Kidney epithelial cell (primary cell): ENCODE measurements around the gene SLCO3A1. TPM values are rescaled to one million over a fixed set of nuclear protein-coding genes. Genes with fewer than 3 reads are reported as not detected.

Experiments
- DNase-seq: peaks from one replicate; pipeline ENCODE4 v3.0.0-alpha.2; 2010; ENCODE audit warnings: low read depth
- H3K27me3 ChIP-seq: 2 replicates; pipeline ENCODE4 v1.6.0; 2011; ENCODE audit warnings: low read length; ENCODE audit not compliant: control insufficient read depth, insufficient read depth
- H3K36me3 ChIP-seq: 2 replicates; pipeline ENCODE4 v1.5.1; 2011; ENCODE audit warnings: low read length; ENCODE audit not compliant: control insufficient read depth, insufficient read depth
- H3K4me3 ChIP-seq: 2 replicates; pipeline ENCODE4 v1.5.1; 2011; ENCODE audit warnings: low read depth, mild to moderate bottlenecking, control low read depth, low read length
- total RNA-seq: library from RNA; depleted of rRNA; stranded (reverse); fragments of >200 nt; gene quantifications from 2 replicates; pipeline ENCODE4 v1.2.3, GENCODE V29; 2015
- TF ChIP-seq, protein P1 (sequence below): IDR thresholded peaks from 2 replicates; pipeline ENCODE4 v1.5.1; 2011; ENCODE audit warnings: mild to moderate bottlenecking, moderate library complexity, low read length, control low read depth, inconsistent platforms; ENCODE audit not compliant: insufficient read depth, poor library complexity, severe bottlenecking

Gene SLCO3A1
- total RNA-seq, 1 donor from 2014 or later: 3.1 TPM

- TF ChIP-seq, protein P1, sequence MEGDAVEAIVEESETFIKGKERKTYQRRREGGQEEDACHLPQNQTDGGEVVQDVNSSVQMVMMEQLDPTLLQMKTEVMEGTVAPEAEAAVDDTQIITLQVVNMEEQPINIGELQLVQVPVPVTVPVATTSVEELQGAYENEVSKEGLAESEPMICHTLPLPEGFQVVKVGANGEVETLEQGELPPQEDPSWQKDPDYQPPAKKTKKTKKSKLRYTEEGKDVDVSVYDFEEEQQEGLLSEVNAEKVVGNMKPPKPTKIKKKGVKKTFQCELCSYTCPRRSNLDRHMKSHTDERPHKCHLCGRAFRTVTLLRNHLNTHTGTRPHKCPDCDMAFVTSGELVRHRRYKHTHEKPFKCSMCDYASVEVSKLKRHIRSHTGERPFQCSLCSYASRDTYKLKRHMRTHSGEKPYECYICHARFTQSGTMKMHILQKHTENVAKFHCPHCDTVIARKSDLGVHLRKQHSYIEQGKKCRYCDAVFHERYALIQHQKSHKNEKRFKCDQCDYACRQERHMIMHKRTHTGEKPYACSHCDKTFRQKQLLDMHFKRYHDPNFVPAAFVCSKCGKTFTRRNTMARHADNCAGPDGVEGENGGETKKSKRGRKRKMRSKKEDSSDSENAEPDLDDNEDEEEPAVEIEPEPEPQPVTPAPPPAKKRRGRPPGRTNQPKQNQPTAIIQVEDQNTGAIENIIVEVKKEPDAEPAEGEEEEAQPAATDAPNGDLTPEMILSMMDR: no peak
- no peak overlapping the region for H3K4me3 ChIP-seq
- H3K36me3 ChIP-seq: no peaks in the 10 kb centered on the region
- peak; percentile 88 for DNase-seq
- H3K27me3 ChIP-seq: no peaks in the 10 kb centered on the region
Observed at GRCh38 chr15:91942720-91943394, 89.3 kb downstream of the SLCO3A1 start.

- TF ChIP-seq, protein P1: no peak
- no peak for DNase-seq
- no peaks in the 10 kb centered on the region for H3K27me3 ChIP-seq
- H3K4me3 ChIP-seq: no peak overlapping the region
- H3K36me3 ChIP-seq: no peaks in the 10 kb centered on the region
Observed at GRCh38 chr15:91944331-91944730, 90.8 kb downstream of the SLCO3A1 start.

- TF ChIP-seq, protein P1: no peak
- Histone ChIP-seq H3K4me3 (no peak overlapping the region), H3K27me3 (no peaks in the 10 kb centered on the region), H3K36me3 (no peaks in the 10 kb centered on the region)
- DNase-seq: no peak
Observed at GRCh38 chr15:91945385-91945784, 91.9 kb downstream of the SLCO3A1 start.

DNA sequence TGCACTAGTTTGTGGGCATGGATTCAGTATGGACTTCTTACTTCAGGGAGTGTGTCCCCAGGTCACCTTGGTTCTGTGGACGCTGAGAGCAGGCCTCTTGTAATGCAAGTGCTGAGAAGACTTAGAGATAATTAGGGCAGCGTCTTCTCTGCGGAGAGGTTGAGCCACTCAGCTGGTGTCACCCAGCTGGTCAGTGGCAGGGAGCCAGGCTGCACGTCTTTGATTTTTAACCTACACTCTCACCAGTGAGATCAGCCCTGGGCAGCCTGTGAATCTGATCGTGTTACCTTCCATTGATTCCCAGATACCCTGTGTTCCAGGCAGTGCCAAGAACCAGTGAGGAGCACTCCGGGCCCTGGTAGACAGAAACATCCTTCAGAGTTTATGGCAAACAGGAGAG lies 92.6 kb downstream of the SLCO3A1 start:
- TF ChIP-seq, protein P1: no peak
- no peaks in the 10 kb centered on the region for H3K36me3 ChIP-seq
- no peak overlapping the region for H3K4me3 ChIP-seq
- no peaks in the 10 kb centered on the region for H3K27me3 ChIP-seq
- no peak for DNase-seq

DNA sequence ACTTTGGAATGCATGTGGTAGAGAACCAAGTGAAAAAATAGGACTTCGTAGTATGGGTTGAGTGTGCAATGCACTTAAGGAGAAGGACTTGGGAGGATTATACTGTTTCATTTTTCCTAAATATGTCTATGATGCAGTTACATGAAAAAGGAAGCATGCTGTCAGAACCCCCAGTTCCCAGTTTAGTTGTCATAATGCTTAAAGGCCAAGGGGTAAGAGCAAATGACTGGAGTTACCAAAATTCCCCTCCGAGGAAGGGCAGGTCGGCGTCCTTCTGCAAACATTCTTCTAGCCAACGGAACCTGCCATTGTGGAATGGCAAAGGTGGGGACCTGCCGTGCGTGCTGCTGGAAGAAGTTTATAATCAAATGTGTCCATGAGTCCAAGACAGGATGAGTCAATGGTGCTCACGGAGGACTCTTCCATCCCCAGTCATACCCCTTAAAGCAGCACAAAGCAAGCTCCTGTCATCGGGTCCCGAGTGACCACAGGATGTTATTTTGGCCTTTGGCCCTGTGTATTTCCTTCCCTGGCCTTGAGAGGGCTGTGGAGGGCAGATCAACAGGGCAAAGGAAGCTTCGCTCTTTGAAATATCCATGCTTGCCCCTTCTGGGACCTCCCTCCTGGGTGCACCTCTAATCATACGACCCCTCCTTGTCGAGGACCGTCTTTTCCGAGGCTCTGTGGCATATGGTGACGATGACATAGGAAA lies 93.2 kb downstream of the SLCO3A1 start:
- Histone ChIP-seq H3K27me3 (no peaks in the 10 kb centered on the region), H3K4me3 (no peak overlapping the region), H3K36me3 (no peaks in the 10 kb centered on the region)
- TF ChIP-seq, protein P1: no peak
- DNase-seq: no peak
